Measurements from ENCODE around the gene RBM20. TPM values are rescaled to one million over a fixed set of nuclear protein-coding genes. Genes with fewer than 3 reads are reported as not detected.

Gene RBM20
- total and polyA plus RNA-seq, 2 of the 13 experiments (the other 11 are each of a cell fraction or from before 2014, with no cell fraction given), result 0.02 to 0.22 TPM

GRCh38 chr10:110872145-110872983 is 228.2 kb downstream of the RBM20 start (continued):
- 0 out of 2 replicates have a peak, but pooled peaks have one; percentile 12 for TF ChIP-seq ARID4A (CRISPR knock-in tag; IDR thresholded peaks at IDR 0.05; ENCODE audit: borderline replicate concordance)
- TF ChIP-seq KDM5A (IDR thresholded peaks at IDR 0.05; ENCODE audit: borderline replicate concordance, low read length), result no peak
- no peak for TF ChIP-seq GPN1 (CRISPR knock-in tag; IDR thresholded peaks at IDR 0.05; ENCODE audit: borderline replicate concordance)
- TF ChIP-seq KDM3A (CRISPR knock-in tag; IDR thresholded peaks at IDR 0.05; ENCODE audit: low read depth), result no peak
- peak; percentile 67; the same call in 1 of the 2 replicates for TF ChIP-seq ZNF580 (CRISPR knock-in tag; IDR thresholded peaks at IDR 0.05; ENCODE audit: borderline replicate concordance, low read depth)
- TF ChIP-seq SMARCC2 (IDR thresholded peaks at IDR 0.05), result no peak
- no peak for TF ChIP-seq ZNF672 (CRISPR knock-in tag; IDR thresholded peaks at IDR 0.05)
- no peak for TF ChIP-seq ZNF589 (CRISPR knock-in tag; conservative IDR thresholded peaks at IDR 0.05)
- no peak; the same call in 1 of the 2 replicates for TF ChIP-seq ZSCAN31 (CRISPR knock-in tag; IDR thresholded peaks at IDR 0.05; ENCODE audit: low read depth)
- no peak for TF ChIP-seq SNAI1 (CRISPR knock-in tag; IDR thresholded peaks at IDR 0.05; ENCODE audit: borderline replicate concordance)
- 0 out of 2 replicates have a peak, but pooled peaks have one; percentile 14 for TF ChIP-seq ZNF790 (CRISPR knock-in tag; IDR thresholded peaks at IDR 0.05; ENCODE audit: borderline replicate concordance)
- TF ChIP-seq ZNF547 (CRISPR knock-in tag; IDR thresholded peaks at IDR 0.05), result peak; percentile 63; the same call in 1 of the 2 replicates
- TF ChIP-seq GTF3A (CRISPR knock-in tag; conservative IDR thresholded peaks at IDR 0.05), result no peak
- peak in 1 of 2 experiments; percentile 68; a peak in 1 of 4 replicates for TF ChIP-seq ATF4 (CRISPR knock-in tag; IDR thresholded peaks at IDR 0.05)
- no peak for TF ChIP-seq NRL (CRISPR knock-in tag; IDR thresholded peaks at IDR 0.05; ENCODE audit: borderline replicate concordance)
- no peak for TF ChIP-seq MBNL3 (CRISPR knock-in tag; conservative IDR thresholded peaks at IDR 0.05)
- no peak; the same call in 1 of the 2 replicates for TF ChIP-seq ZBTB3 (CRISPR knock-in tag; IDR thresholded peaks at IDR 0.05; ENCODE audit: borderline replicate concordance, low read depth)
- no peak for TF ChIP-seq ZNF577 (CRISPR knock-in tag; IDR thresholded peaks at IDR 0.05; ENCODE audit: borderline replicate concordance, low read depth)
- TF ChIP-seq MLX (CRISPR knock-in tag; IDR thresholded peaks at IDR 0.05), result no peak
- TF ChIP-seq RORA (CRISPR knock-in tag; IDR thresholded peaks at IDR 0.05), result no peak
- no peak for TF ChIP-seq MIER2 (CRISPR knock-in tag; IDR thresholded peaks at IDR 0.05)
- TF ChIP-seq RAD51 (IDR thresholded peaks at IDR 0.05; ENCODE audit: borderline replicate concordance), result no peak
- TF ChIP-seq HES4 (CRISPR knock-in tag; IDR thresholded peaks at IDR 0.05; ENCODE audit: borderline replicate concordance), result no peak; the same call in 1 of the 2 replicates
